Fibroblast of lung (primary cell): Measurements from ENCODE around the gene CYP2R1. TPM values are rescaled to one million over a fixed set of nuclear protein-coding genes. Genes with fewer than 3 reads are reported as not detected.

ENCODE experiments used
- DNase-seq, 2 donors: peaks; one replicate each; pipeline versions ENCODE4 v3.0.0 to v3.0.0-alpha.2; 2010; ENCODE audit warnings: low read depth in 2 of 2
- H2AFZ ChIP-seq: 2 replicates; pipeline ENCODE4 v1.5.1; 2012; ENCODE audit warnings: low read length, control low read depth, inconsistent platforms
- H3K27ac ChIP-seq: 2 replicates; pipeline ENCODE4 v1.5.1; 2011; ENCODE audit warnings: low read length, control low read depth; ENCODE audit not compliant: insufficient read depth
- H3K27me3 ChIP-seq: 2 replicates; pipeline ENCODE4 v1.5.1; 2011; ENCODE audit warnings: mild to moderate bottlenecking, low read length; ENCODE audit not compliant: control insufficient read depth, insufficient read depth
- H3K36me3 ChIP-seq: 2 replicates; pipeline ENCODE4 v1.5.1; 2011; ENCODE audit warnings: low read length; ENCODE audit not compliant: control insufficient read depth, insufficient read depth
- H3K4me1 ChIP-seq: 2 replicates; pipeline ENCODE4 v1.5.1; 2011; ENCODE audit warnings: low read length; ENCODE audit not compliant: control insufficient read depth, insufficient read depth; ENCODE audit errors: extremely low read depth
- H3K4me2 ChIP-seq: 2 replicates; pipeline ENCODE4 v1.5.1; 2011; ENCODE audit warnings: low read length, control low read depth; ENCODE audit not compliant: insufficient read depth; ENCODE audit errors: extremely low read depth
- H3K4me3 ChIP-seq, 4 experiments: fragments of 200-600 bp in 1 of 4; sonication (generic) in 1 of 4; replicated peaks in 1 of 4; 2 replicates each; pipeline ENCODE4 v1.5.1; 2011 to 2016; ENCODE audit warnings: low read length in 4 of 4, low read depth in 3 of 4, mild to moderate bottlenecking in 3 of 4, control low read depth in 2 of 4, inconsistent platforms in 1 of 4, mixed read lengths in 1 of 4; ENCODE audit not compliant: insufficient read depth in 1 of 4; ENCODE audit errors: control extremely low read depth in 1 of 4
- H3K79me2 ChIP-seq: 2 replicates; pipeline ENCODE4 v1.5.1; 2012; ENCODE audit warnings: mild to moderate bottlenecking, low read length, inconsistent platforms; ENCODE audit not compliant: control insufficient read depth, insufficient read depth
- H3K9ac ChIP-seq: 2 replicates; pipeline ENCODE4 v1.5.1; 2011; ENCODE audit warnings: mild to moderate bottlenecking, low read length, control low read depth; ENCODE audit not compliant: insufficient read depth
- H3K9me3 ChIP-seq: 2 replicates; pipeline ENCODE4 v1.5.1; 2012; ENCODE audit warnings: low read depth, low read length; ENCODE audit not compliant: control insufficient read depth, insufficient read depth
- H4K20me1 ChIP-seq: 2 replicates; pipeline ENCODE4 v1.5.1; 2011; ENCODE audit warnings: low read length; ENCODE audit not compliant: control insufficient read depth, insufficient read depth; ENCODE audit errors: extremely low read depth
- CTCF ChIP-seq, 2 donors: IDR thresholded peaks in 1 of 2; conservative IDR thresholded peaks in 1 of 2; 1 replicate in 1 of 2; 2 replicates in 1 of 2; pipeline ENCODE4 v1.5.1; 2011 to 2012; ENCODE audit warnings: low read length in 2 of 2, control low read depth in 1 of 2, inconsistent platforms in 1 of 2, low read depth in 1 of 2, mild to moderate bottlenecking in 1 of 2
- EZH2 ChIP-seq: IDR thresholded peaks from 2 replicates; pipeline ENCODE4 v1.5.1; 2012; ENCODE audit warnings: low read length, control low read depth, mild to moderate bottlenecking; ENCODE audit errors: missing control alignments
- polyA plus RNA-seq, 2 donors: library from polyadenylated mRNA; depleted of rRNA in 1 of 2; stranded (reverse) in 1 of 2; unstranded in 1 of 2; fragments of >200 nt; gene quantifications; 2 replicates each; pipeline ENCODE4 v1.2.1, GENCODE V29; 2011 to 2012; ENCODE audit warnings: missing spikeins in 1 of 2
- total RNA-seq: library from RNA; depleted of rRNA; stranded (reverse); fragments of >200 nt; gene quantifications from 2 replicates; pipeline ENCODE4 v1.2.1, GENCODE V29; 2014

The CYP2R1 gene
- total and polyA plus RNA-seq, 2 donors (not counting 1 experiment from before 2014, with no cell fraction given) = 4.2 to 13.9 TPM

- Histone ChIP-seq H3K27ac (no peak overlapping the region), H3K4me3 (no peak overlapping the region), H3K9ac (no peak overlapping the region), H2AFZ (no peak overlapping the region), H3K27me3 (no peaks in the 10 kb centered on the region), H4K20me1 (no peaks in the 10 kb centered on the region), H3K4me2 (no peak overlapping the region), H3K36me3 (no peaks in the 10 kb centered on the region), H3K79me2 (no peaks in the 10 kb centered on the region), H3K4me1 (no peaks in the 10 kb centered on the region), H3K9me3 (no peaks in the 10 kb centered on the region)
- TF ChIP-seq EZH2 = no peak
- no peak for TF ChIP-seq CTCF (conservative IDR thresholded peaks at IDR 0.05 in 1 of 2, IDR thresholded peaks at IDR 0.05 in 1 of 2; ENCODE audit: low read depth in 1 of 2, low read length in 2 of 2)
- peak; percentile 61 to 80 for DNase-seq
Observed at GRCh38 chr11:14902650-14903350, 10.8 kb upstream of the CYP2R1 start.

- H3K36me3 ChIP-seq = no peaks in the 10 kb centered on the region
- no peak overlapping the region for H2AFZ ChIP-seq
- no peaks in the 10 kb centered on the region for H3K4me1 ChIP-seq
- H3K27ac ChIP-seq = no peak overlapping the region
- H3K27me3 ChIP-seq = no peaks in the 10 kb centered on the region
- H3K9ac ChIP-seq = no peak overlapping the region
- H3K4me2 ChIP-seq = no peak overlapping the region
- H3K4me3 ChIP-seq = no peak overlapping the region
- no peaks in the 10 kb centered on the region for H4K20me1 ChIP-seq
- no peaks in the 10 kb centered on the region for H3K9me3 ChIP-seq
- no peak for TF ChIP-seq CTCF (conservative IDR thresholded peaks at IDR 0.05 in 1 of 2, IDR thresholded peaks at IDR 0.05 in 1 of 2; ENCODE audit: low read depth in 1 of 2, low read length in 2 of 2)
- no peak for TF ChIP-seq EZH2
- H3K79me2 ChIP-seq = no peaks in the 10 kb centered on the region
- DNase-seq = no peak
Observed at GRCh38 chr11:14898906-14899305, 6.9 kb upstream of the CYP2R1 start.

- no peaks in the 10 kb centered on the region for H3K4me1 ChIP-seq
- no peak overlapping the region for H3K9ac ChIP-seq
- no peaks in the 10 kb centered on the region for H4K20me1 ChIP-seq
- no peak overlapping the region for H3K4me3 ChIP-seq
- H3K4me2 ChIP-seq = no peak overlapping the region
- no peaks in the 10 kb centered on the region for H3K27me3 ChIP-seq
- DNase-seq = no peak
- TF ChIP-seq EZH2 (no peak), CTCF (conservative IDR thresholded peaks at IDR 0.05 in 1 of 2, IDR thresholded peaks at IDR 0.05 in 1 of 2; ENCODE audit: low read depth in 1 of 2, low read length in 2 of 2) (no peak)
- H2AFZ ChIP-seq = no peak overlapping the region
- no peak overlapping the region for H3K27ac ChIP-seq
- H3K36me3 ChIP-seq = no peaks in the 10 kb centered on the region
- H3K9me3 ChIP-seq = no peaks in the 10 kb centered on the region
- no peaks in the 10 kb centered on the region for H3K79me2 ChIP-seq
Observed at GRCh38 chr11:14898355-14898754, 6.3 kb upstream of the CYP2R1 start.
